HG03108 (cell line): Measurements from ENCODE around the gene CLEC2A.
"Not testable (repeated sequence)": the region's sequence is repeated elsewhere in the genome, so short reads cannot be mapped to it uniquely, and the experiment has no call there.

Experiments used
- ATAC-seq: cut with Tn5 transposase; IDR thresholded peaks from one replicate; pipeline ENCODE4 v1.9.1; 2021; ENCODE audit warnings: moderate library complexity; ENCODE audit not compliant: unreplicated experiment

The CLEC2A gene

GRCh38 chr12:9883175-9883574 is 49.0 kb downstream of the CLEC2A start:
- ATAC-seq: no peak

- no peak for ATAC-seq
Observed at GRCh38 chr12:9881988-9882387, 50.2 kb downstream of the CLEC2A start.

GRCh38 chr12:9881246-9881645 is 50.9 kb downstream of the CLEC2A start, which contains the start of gene KLRF2:
TSS of gene KLRF2 (plus strand) at chr12:9881489. CDS start at chr12:9881596, 107 bp downstream.
- ATAC-seq: no peak

- no peak for ATAC-seq
Observed at GRCh38 chr12:9880532-9881078, 51.6 kb downstream of the CLEC2A start.

- not testable (repeated sequence) for ATAC-seq
Observed at GRCh38 chr12:9876120-9876519, 56.0 kb downstream of the CLEC2A start.

- no peak for ATAC-seq
Observed at GRCh38 chr12:9872742-9873141, 59.4 kb downstream of the CLEC2A start.

- ATAC-seq: no peak
Observed at GRCh38 chr12:9872162-9872561, 60.0 kb downstream of the CLEC2A start.

- no peak for ATAC-seq
Observed at GRCh38 chr12:9870286-9870866, 61.8 kb downstream of the CLEC2A start.

- no peak for ATAC-seq
Observed at GRCh38 chr12:9869307-9870161, 62.6 kb downstream of the CLEC2A start, which contains the start of gene CLEC2B. TSS of gene CLEC2B (minus strand) at chr12:9869354.

GRCh38 chr12:9868951-9869306 is 63.2 kb downstream of the CLEC2A start:
- no peak for ATAC-seq

- no peak for ATAC-seq
Observed at GRCh38 chr12:9868311-9868801, 63.8 kb downstream of the CLEC2A start.

GRCh38 chr12:9867531-9867930 is 64.6 kb downstream of the CLEC2A start:
- no peak for ATAC-seq

- ATAC-seq: no peak
Observed at GRCh38 chr12:9866860-9867269, 65.3 kb downstream of the CLEC2A start.

GRCh38 chr12:9864913-9865675 is 67.1 kb downstream of the CLEC2A start:
- no peak for ATAC-seq
